Cardiac muscle cell (in vitro differentiated cells and primary cell): Measurements from ENCODE around the gene BCAS3. TPM values are rescaled to one million over a fixed set of nuclear protein-coding genes. Genes with fewer than 3 reads are reported as not detected.
A peak's percentile ranks its signal among the peaks of the same experiment; 100 is the strongest.

Experiments used
- DNase-seq, 2 donors: peaks; one replicate each; pipeline versions ENCODE4 v3.0.0 to v3.0.0-alpha.2; 2010 to 2017; ENCODE audit warnings: low read depth in 1 of 2, low spot score in 1 of 2
- H3K27ac ChIP-seq: fragments of 200-600 bp; sonication (generic); 2 replicates; pipeline ENCODE4 v1.5.1; 2016
- H3K27me3 ChIP-seq: fragments of 200-600 bp; sonication (generic); 2 replicates; pipeline ENCODE4 v1.6.0; 2016; ENCODE audit warnings: control low read depth
- H3K36me3 ChIP-seq: fragments of 200-600 bp; sonication (generic); 2 replicates; pipeline ENCODE4 v1.5.1; 2016; ENCODE audit warnings: control low read depth
- H3K4me1 ChIP-seq: fragments of 200-600 bp; sonication (generic); 2 replicates; pipeline ENCODE4 v1.8.1; 2017; ENCODE audit warnings: low read depth, mild to moderate bottlenecking, mixed run types
- H3K4me3 ChIP-seq: fragments of 200-600 bp; sonication (generic); 2 replicates; pipeline ENCODE4 v1.5.1; 2016; ENCODE audit warnings: mild to moderate bottlenecking
- H3K9me3 ChIP-seq: fragments of 200-600 bp; sonication (generic); 2 replicates; pipeline ENCODE4 v1.5.1; 2017; ENCODE audit warnings: low read depth, mild to moderate bottlenecking, control low read depth
- CTCF ChIP-seq: IDR thresholded peaks from 2 replicates; pipeline ENCODE4 v1.5.1; 2012; ENCODE audit warnings: low read depth, mild to moderate bottlenecking, low read length
- polyA plus RNA-seq: library from polyadenylated mRNA; unstranded; fragments of >200 nt; fragmentation: Nextera tagmentation; extraction: Ambion mirVana; gene quantifications from 2 replicates; pipeline ENCODE4 v1.2.1, GENCODE V29; 2016
- total RNA-seq: library from RNA; depleted of rRNA; stranded (reverse); fragments of >200 nt; gene quantifications from 2 replicates; pipeline ENCODE4 v1.2.3, GENCODE V29; 2016

BCAS3 gene
- total and polyA plus RNA-seq, 2 experiments from 2014 or later: 36.5 to 39.6 TPM

GRCh38 chr17:61366076-61366714 is 688.5 kb downstream of the BCAS3 start:
- H3K27ac ChIP-seq: peak overlapping the region; percentile 82
- no peaks in the 10 kb centered on the region for H3K9me3 ChIP-seq
- DNase-seq: peak in 1 of 2 donors; percentile 79
- no peaks in the 10 kb centered on the region for H3K36me3 ChIP-seq
- peaks cover 35% of the 10 kb centered on the region for H3K4me1 ChIP-seq
- no peak overlapping the region for H3K4me3 ChIP-seq
- TF ChIP-seq CTCF: no peak
- no peaks in the 10 kb centered on the region for H3K27me3 ChIP-seq

GRCh38 chr17:61366715-61367413 is 689.2 kb downstream of the BCAS3 start:
- no peak for TF ChIP-seq CTCF
- DNase-seq: peak in 1 of 2 donors; percentile 96
- Histone ChIP-seq H3K4me3 (no peak overlapping the region), H3K27ac (peak overlapping the region; percentile 82), H3K27me3 (no peaks in the 10 kb centered on the region), H3K9me3 (no peaks in the 10 kb centered on the region), H3K36me3 (no peaks in the 10 kb centered on the region), H3K4me1 (peaks cover 35% of the 10 kb centered on the region)

- DNase-seq: no peak
- no peaks in the 10 kb centered on the region for H3K27me3 ChIP-seq
- no peak overlapping the region for H3K27ac ChIP-seq
- TF ChIP-seq CTCF: no peak
- H3K9me3 ChIP-seq: no peaks in the 10 kb centered on the region
- H3K4me3 ChIP-seq: no peak overlapping the region
- peaks cover 35% of the 10 kb centered on the region for H3K4me1 ChIP-seq
- no peaks in the 10 kb centered on the region for H3K36me3 ChIP-seq
Observed at GRCh38 chr17:61368049-61368831, 690.6 kb downstream of the BCAS3 start.

- DNase-seq: no peak
- no peaks in the 10 kb centered on the region for H3K36me3 ChIP-seq
- no peaks in the 10 kb centered on the region for H3K9me3 ChIP-seq
- H3K27ac ChIP-seq: no peak overlapping the region
- H3K4me3 ChIP-seq: no peak overlapping the region
- no peaks in the 10 kb centered on the region for H3K27me3 ChIP-seq
- peaks cover 31% of the 10 kb centered on the region for H3K4me1 ChIP-seq
- no peak for TF ChIP-seq CTCF
Observed at GRCh38 chr17:61368832-61369450, 691.3 kb downstream of the BCAS3 start.

- Histone ChIP-seq H3K27me3 (no peaks in the 10 kb centered on the region), H3K36me3 (no peaks in the 10 kb centered on the region), H3K4me3 (no peak overlapping the region), H3K27ac (no peak overlapping the region), H3K9me3 (no peaks in the 10 kb centered on the region), H3K4me1 (peaks cover 36% of the 10 kb centered on the region)
- no peak for TF ChIP-seq CTCF
- no peak for DNase-seq
Observed at GRCh38 chr17:61369751-61370150, 692.1 kb downstream of the BCAS3 start.
